Stimulated activated CD4-positive, alpha-beta T cell treated with anti-CD3 and anti-CD28 coated beads, TNF-alpha, amount 100 ng/mL, for 4 hours (primary cell): ENCODE measurements around the gene NHEJ1.

Experiments used
- DNase-seq, 3 experiments: peaks; one replicate each; pipeline ENCODE4 v3.0.0-alpha.2; 2020; ENCODE audit warnings: low read depth in 3 of 3

The NHEJ1 gene

GRCh38 chr2:219182331-219183150 lies 21.9 kb upstream of the NHEJ1 start:
- no peak for DNase-seq

- no peak for DNase-seq
Observed at GRCh38 chr2:219181531-219181930, 20.9 kb upstream of the NHEJ1 start.

GRCh38 chr2:219180961-219181360 lies 20.3 kb upstream of the NHEJ1 start:
- no peak for DNase-seq

GRCh38 chr2:219179601-219180465 lies 19.2 kb upstream of the NHEJ1 start:
- no peak for DNase-seq

GRCh38 chr2:219178377-219179175 lies 18.0 kb upstream of the NHEJ1 start:
- DNase-seq, result peak in 1 of 3 experiments; percentile 10

GRCh38 chr2:219177552-219178376 lies 17.1 kb upstream of the NHEJ1 start, which contains the start of gene RETREG2:
TSS of gene RETREG2 (plus strand) at chr2:219178275. CDS start at chr2:219178353, 78 bp downstream.
- peak; percentile 53 to 66 (median 63) for DNase-seq

- DNase-seq, result peak; percentile 71 to 83 (median 71)
Observed at GRCh38 chr2:219176818-219177551, 16.4 kb upstream of the NHEJ1 start, which contains the start of gene CNPPD1. TSS of gene CNPPD1 (minus strand) at chr2:219176925. CDS start at chr2:219176828, 97 bp downstream.

- DNase-seq, result no peak
Observed at GRCh38 chr2:219175928-219176817, 15.6 kb upstream of the NHEJ1 start.

GRCh38 chr2:219175486-219175885 lies 14.9 kb upstream of the NHEJ1 start:
- no peak for DNase-seq

GRCh38 chr2:219174801-219175200 lies 14.2 kb upstream of the NHEJ1 start:
- no peak for DNase-seq

- DNase-seq, result no peak
Observed at GRCh38 chr2:219174146-219174545, 13.5 kb upstream of the NHEJ1 start.

- no peak for DNase-seq
Observed at GRCh38 chr2:219173176-219173575, 12.6 kb upstream of the NHEJ1 start.

- no peak for DNase-seq
Observed at GRCh38 chr2:219172231-219173154, 11.9 kb upstream of the NHEJ1 start.

- DNase-seq, result peak in 1 of 3 experiments; percentile 12
Observed at GRCh38 chr2:219171231-219171651, 10.6 kb upstream of the NHEJ1 start.

- no peak for DNase-seq
Observed at GRCh38 chr2:219169930-219170654, 9.5 kb upstream of the NHEJ1 start, which contains the start of gene SLC23A3. TSS of gene SLC23A3 (minus strand) at chr2:219170029. CDS start at chr2:219169984, 45 bp downstream.

GRCh38 chr2:219168932-219169331 lies 8.3 kb upstream of the NHEJ1 start:
- DNase-seq, result no peak

- no peak for DNase-seq
Observed at GRCh38 chr2:219168526-219168925, 7.9 kb upstream of the NHEJ1 start.
